ENCODE data around the gene GABRG3. TPM values are rescaled to one million over a fixed set of nuclear protein-coding genes. Genes with fewer than 3 reads are reported as not detected.

Gene GABRG3
- total RNA-seq, 2 experiments from 2014 or later: not detected

GRCh38 chr15:27170851-27171250 lies 199.9 kb downstream of the GABRG3 start:
- Histone ChIP-seq H3K4me1 (ENCODE audit: insufficient read depth, low read length) (no peaks in the 10 kb centered on the region), H3K27me3 (ENCODE audit: control insufficient read depth in 1 of 2, insufficient read depth in 2 of 2, low read length in 2 of 2) (no peaks in the 10 kb centered on the region), H3K4me3 (ENCODE audit: low read length) (no peak overlapping the region), H3K9me3 (ENCODE audit: control insufficient read depth in 1 of 2, insufficient read depth in 1 of 2, low read length in 2 of 2) (peaks cover 4 to 31% of the 10 kb centered on the region in 2 experiments), H3K27ac (ENCODE audit: low read depth in 1 of 2, low read length in 2 of 2) (no peak overlapping the region), H3K36me3 (ENCODE audit: insufficient read depth, low read length) (no peaks in the 10 kb centered on the region)
- DNase-seq (no peak), ATAC-seq (ENCODE audit: poor library complexity) (no peak)
- TF ChIP-seq, protein P1, sequence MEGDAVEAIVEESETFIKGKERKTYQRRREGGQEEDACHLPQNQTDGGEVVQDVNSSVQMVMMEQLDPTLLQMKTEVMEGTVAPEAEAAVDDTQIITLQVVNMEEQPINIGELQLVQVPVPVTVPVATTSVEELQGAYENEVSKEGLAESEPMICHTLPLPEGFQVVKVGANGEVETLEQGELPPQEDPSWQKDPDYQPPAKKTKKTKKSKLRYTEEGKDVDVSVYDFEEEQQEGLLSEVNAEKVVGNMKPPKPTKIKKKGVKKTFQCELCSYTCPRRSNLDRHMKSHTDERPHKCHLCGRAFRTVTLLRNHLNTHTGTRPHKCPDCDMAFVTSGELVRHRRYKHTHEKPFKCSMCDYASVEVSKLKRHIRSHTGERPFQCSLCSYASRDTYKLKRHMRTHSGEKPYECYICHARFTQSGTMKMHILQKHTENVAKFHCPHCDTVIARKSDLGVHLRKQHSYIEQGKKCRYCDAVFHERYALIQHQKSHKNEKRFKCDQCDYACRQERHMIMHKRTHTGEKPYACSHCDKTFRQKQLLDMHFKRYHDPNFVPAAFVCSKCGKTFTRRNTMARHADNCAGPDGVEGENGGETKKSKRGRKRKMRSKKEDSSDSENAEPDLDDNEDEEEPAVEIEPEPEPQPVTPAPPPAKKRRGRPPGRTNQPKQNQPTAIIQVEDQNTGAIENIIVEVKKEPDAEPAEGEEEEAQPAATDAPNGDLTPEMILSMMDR (IDR thresholded peaks at IDR 0.05): no peak
- Mint-ChIP-seq H3K9me3 (peaks cover 14% of the 10 kb centered on the region), H3K27me3 (no peaks in the 10 kb centered on the region), H3K4me1 (ENCODE audit: low read depth) (no peaks in the 10 kb centered on the region), H3K27ac (no peak overlapping the region), H3K36me3 (ENCODE audit: low read depth) (no peaks in the 10 kb centered on the region), H3K4me3 (no peak overlapping the region)
- POLR2A ChIA-PET: no interaction called here
- CTCF ChIA-PET: no interaction called here
- intact Hi-C loops (cut with DNase I, micrococcal nuclease): no loop called here

DNA sequence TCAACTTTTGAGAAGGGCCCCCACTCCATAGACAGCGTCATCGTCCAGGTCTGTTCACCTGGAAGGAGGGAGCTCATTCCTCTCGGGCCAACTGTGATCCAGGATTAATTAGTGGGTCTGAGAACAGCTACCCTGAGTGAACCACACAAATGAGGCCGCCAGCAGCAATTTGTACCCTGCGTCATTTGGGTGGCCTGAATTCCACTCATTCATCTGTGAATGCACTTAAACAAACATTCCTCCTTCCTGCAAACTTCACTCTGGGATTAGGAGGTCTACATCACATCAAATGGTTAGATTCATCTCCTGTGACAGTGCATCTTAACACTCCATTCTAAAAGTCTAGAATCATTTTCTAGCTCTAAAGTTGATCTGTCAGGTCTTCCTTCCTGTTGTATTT lies 201.8 kb downstream of the GABRG3 start:
- Mint-ChIP-seq H3K36me3 (ENCODE audit: low read depth) (no peaks in the 10 kb centered on the region), H3K27me3 (no peaks in the 10 kb centered on the region), H3K27ac (no peak overlapping the region), H3K9me3 (peaks cover 14% of the 10 kb centered on the region), H3K4me1 (ENCODE audit: low read depth) (no peaks in the 10 kb centered on the region), H3K4me3 (no peak overlapping the region)
- Histone ChIP-seq H3K27ac (ENCODE audit: low read depth in 1 of 2, low read length in 2 of 2) (no peak overlapping the region), H3K36me3 (ENCODE audit: insufficient read depth, low read length) (no peaks in the 10 kb centered on the region), H3K27me3 (ENCODE audit: control insufficient read depth in 1 of 2, insufficient read depth in 2 of 2, low read length in 2 of 2) (no peaks in the 10 kb centered on the region), H3K4me1 (ENCODE audit: insufficient read depth, low read length) (no peaks in the 10 kb centered on the region), H3K9me3 (ENCODE audit: control insufficient read depth in 1 of 2, insufficient read depth in 1 of 2, low read length in 2 of 2) (peaks cover 12 to 23% of the 10 kb centered on the region in 2 experiments), H3K4me3 (ENCODE audit: low read length) (no peak overlapping the region)
- CTCF ChIA-PET: no interaction called here
- ATAC-seq (ENCODE audit: poor library complexity) (no peak), DNase-seq (no peak)
- TF ChIP-seq, protein P1 (IDR thresholded peaks at IDR 0.05): no peak
- POLR2A ChIA-PET: no interaction called here
- intact Hi-C loops (cut with DNase I, micrococcal nuclease): no loop called here

DNA sequence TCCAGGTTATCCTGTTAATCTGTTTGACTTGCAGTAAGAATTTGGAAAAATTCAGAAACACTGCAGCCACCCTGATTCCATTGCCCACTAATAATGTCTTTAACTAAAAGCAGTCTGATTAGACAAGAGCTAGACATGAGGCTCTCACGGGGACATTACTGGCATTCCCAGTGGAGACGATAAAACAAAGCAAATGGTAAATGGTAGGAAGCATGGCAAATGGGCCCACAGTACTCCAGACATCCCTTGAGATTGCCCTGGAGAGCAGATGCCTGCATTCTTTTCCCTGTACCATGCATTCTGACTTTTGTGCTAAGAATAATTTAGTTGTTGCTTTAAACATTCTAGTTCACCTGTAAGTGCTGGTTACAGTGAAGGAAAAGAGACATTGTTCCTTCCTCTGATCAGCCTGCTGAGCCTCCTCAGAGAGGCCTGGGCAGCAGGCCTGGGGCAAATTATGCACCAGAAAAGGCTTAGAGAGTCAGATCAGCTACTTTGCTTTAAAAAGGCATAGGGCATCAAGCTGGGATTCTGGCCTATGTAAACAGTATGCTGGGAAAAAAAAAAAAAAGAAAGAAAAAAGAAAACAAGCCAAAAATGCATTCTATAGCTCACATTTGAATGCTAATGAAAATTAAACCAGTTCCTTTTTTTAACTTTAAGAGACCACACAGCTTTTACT lies 204.6 kb downstream of the GABRG3 start:
- TF ChIP-seq, protein P1 (IDR thresholded peaks at IDR 0.05): no peak
- Mint-ChIP-seq H3K27ac (no peak overlapping the region), H3K9me3 (peaks cover 22% of the 10 kb centered on the region), H3K4me3 (no peak overlapping the region), H3K27me3 (no peaks in the 10 kb centered on the region), H3K36me3 (ENCODE audit: low read depth) (no peaks in the 10 kb centered on the region), H3K4me1 (ENCODE audit: low read depth) (no peaks in the 10 kb centered on the region)
- intact Hi-C loops (cut with DNase I, micrococcal nuclease): no loop called here
- Histone ChIP-seq H3K4me1 (ENCODE audit: insufficient read depth, low read length) (no peaks in the 10 kb centered on the region), H3K4me3 (ENCODE audit: low read length) (no peak overlapping the region), H3K27me3 (ENCODE audit: control insufficient read depth in 1 of 2, insufficient read depth in 2 of 2, low read length in 2 of 2) (no peaks in the 10 kb centered on the region), H3K36me3 (ENCODE audit: insufficient read depth, low read length) (no peaks in the 10 kb centered on the region), H3K9me3 (ENCODE audit: control insufficient read depth in 1 of 2, insufficient read depth in 1 of 2, low read length in 2 of 2) (peaks cover 12 to 26% of the 10 kb centered on the region in 2 experiments), H3K27ac (ENCODE audit: low read depth in 1 of 2, low read length in 2 of 2) (no peak overlapping the region)
- ChIA-PET POLR2A (no interaction called here), CTCF (no interaction called here)
- ATAC-seq (ENCODE audit: poor library complexity): no peak
- no peak for DNase-seq

Data from CD4-positive, alpha-beta T cell (primary cell).